Fibroblast of villous mesenchyme (primary cell): ENCODE data around the gene SARS2. TPM values are rescaled to one million over a fixed set of nuclear protein-coding genes. Genes with fewer than 3 reads are reported as not detected.
A peak's percentile ranks its signal among the peaks of the same experiment; 100 is the strongest.

ENCODE experiments used
- DNase-seq: peaks from one replicate; pipeline ENCODE4 v3.0.0-alpha.2; 2010; ENCODE audit warnings: low read depth
- H3K4me3 ChIP-seq: 2 replicates; pipeline ENCODE4 v1.5.1; 2011; ENCODE audit warnings: low read depth, mild to moderate bottlenecking, low read length
- total RNA-seq: library from RNA; depleted of rRNA; stranded (reverse); fragments of >200 nt; gene quantifications from 2 replicates; pipeline ENCODE4 v1.2.3, GENCODE V29; 2012
- TF ChIP-seq, protein P1 (sequence below): IDR thresholded peaks from 2 replicates; pipeline ENCODE4 v1.5.1; 2012; ENCODE audit warnings: low read depth, mild to moderate bottlenecking, low read length; ENCODE audit not compliant: insufficient read depth

The SARS2 gene
- total RNA-seq, 1 donor, result 19.0 TPM

GRCh38 chr19:38915329-38916321 is 14.9 kb downstream of the SARS2 start:
- no peak for DNase-seq
- no peak overlapping the region for H3K4me3 ChIP-seq
- TF ChIP-seq, protein P1, sequence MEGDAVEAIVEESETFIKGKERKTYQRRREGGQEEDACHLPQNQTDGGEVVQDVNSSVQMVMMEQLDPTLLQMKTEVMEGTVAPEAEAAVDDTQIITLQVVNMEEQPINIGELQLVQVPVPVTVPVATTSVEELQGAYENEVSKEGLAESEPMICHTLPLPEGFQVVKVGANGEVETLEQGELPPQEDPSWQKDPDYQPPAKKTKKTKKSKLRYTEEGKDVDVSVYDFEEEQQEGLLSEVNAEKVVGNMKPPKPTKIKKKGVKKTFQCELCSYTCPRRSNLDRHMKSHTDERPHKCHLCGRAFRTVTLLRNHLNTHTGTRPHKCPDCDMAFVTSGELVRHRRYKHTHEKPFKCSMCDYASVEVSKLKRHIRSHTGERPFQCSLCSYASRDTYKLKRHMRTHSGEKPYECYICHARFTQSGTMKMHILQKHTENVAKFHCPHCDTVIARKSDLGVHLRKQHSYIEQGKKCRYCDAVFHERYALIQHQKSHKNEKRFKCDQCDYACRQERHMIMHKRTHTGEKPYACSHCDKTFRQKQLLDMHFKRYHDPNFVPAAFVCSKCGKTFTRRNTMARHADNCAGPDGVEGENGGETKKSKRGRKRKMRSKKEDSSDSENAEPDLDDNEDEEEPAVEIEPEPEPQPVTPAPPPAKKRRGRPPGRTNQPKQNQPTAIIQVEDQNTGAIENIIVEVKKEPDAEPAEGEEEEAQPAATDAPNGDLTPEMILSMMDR, result no peak

DNA sequence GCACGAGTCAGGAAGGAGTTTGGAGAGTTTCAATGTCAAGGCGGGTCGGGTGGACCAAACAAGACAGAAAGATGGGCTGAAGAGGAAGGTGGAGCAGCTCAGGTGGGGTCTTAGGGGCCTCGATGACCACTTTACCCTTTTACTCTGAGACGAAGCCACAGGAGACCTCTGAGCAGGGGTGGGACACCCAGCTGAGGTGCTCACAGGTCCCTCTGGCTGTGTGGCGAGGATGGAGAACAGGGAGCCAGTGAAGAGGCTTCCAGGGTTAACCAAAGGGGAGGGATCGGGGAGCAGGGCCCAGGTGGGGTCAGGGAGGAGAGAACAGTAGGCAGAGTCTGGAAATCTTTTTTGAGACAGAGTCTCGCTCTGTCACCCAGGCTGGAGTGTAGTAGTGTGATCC is 16.6 kb downstream of the SARS2 start:
- H3K4me3 ChIP-seq, result no peak overlapping the region
- DNase-seq, result no peak

DNA sequence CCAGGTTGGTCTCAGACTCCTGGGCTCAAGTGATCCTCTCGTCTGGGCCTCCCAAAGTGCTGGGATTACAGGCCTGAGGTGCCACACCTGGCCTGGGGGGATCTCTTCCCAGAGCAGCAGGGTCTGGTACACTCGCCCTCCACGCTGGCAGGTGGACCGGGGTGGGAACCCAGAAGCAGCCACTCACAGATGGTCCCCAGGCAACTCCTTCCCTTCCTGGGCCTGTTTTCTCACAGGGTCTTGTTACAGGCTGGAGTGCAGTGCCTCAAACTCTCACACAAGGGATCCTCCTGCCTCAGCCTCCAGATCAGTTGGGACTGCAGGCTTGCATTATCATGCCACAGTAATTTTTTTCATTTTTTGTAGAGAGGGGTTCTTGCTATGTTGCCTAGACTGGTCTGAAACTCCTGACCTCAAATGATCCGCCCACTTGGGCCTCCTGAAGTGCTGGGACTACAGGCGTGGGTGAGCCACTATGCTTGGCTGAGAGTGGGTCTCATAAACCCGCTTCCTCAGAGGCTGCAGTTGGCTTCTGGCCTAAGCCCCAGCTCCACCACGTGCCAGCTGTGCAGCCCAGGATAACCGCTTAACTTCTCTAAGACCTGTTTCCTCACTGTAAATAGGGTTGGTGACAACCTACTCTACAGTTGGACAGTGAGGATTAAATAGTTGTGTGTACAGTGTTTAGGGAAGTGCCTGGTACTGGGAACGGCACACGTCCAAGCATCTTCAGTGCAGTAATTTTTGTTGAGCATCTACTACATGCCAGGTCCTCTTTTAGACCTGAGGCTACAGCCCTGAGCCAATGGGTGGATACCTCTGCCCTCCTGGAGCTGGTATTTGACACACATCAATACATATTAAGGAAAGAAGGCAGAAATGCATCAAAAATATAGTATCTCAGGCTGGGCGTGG is 17.7 kb downstream of the SARS2 start:
- peak; percentile 14 for DNase-seq
- H3K4me3 ChIP-seq, result no peak overlapping the region
- TF ChIP-seq, protein P1, result no peak

More for the DNA sequence above, 16.6 kb downstream of the SARS2 start:
- TF ChIP-seq, protein P1, result no peak

- TF ChIP-seq, protein P1, result no peak
- H3K4me3 ChIP-seq, result no peak overlapping the region
- DNase-seq, result no peak
Measured at GRCh38 chr19:38911388-38912001, 19.1 kb downstream of the SARS2 start.

- no peak overlapping the region for H3K4me3 ChIP-seq
- DNase-seq, result no peak
- TF ChIP-seq, protein P1, result no peak
Measured at GRCh38 chr19:38910488-38910887, 20.1 kb downstream of the SARS2 start.

- DNase-seq, result no peak
- TF ChIP-seq, protein P1, result no peak
- H3K4me3 ChIP-seq, result no peak overlapping the region
Measured at GRCh38 chr19:38908911-38909310, 21.7 kb downstream of the SARS2 start.
